B cell (primary cell): Measurements from ENCODE around the gene FMNL2. TPM values are rescaled to one million over a fixed set of nuclear protein-coding genes. Genes with fewer than 3 reads are reported as not detected.

Experiments used
- ATAC-seq: fragments of 200-7000 bp; cut with Tn5 transposase; one replicate; pipeline ENCODE4 v1.10.0; 2021; ENCODE audit warnings: low read depth, mild to moderate bottlenecking, moderate number of reproducible peaks, moderate library complexity
- CTCF ChIA-PET: fragments of 350-600 bp; sonication (Branson Sonifier 250); formaldehyde crosslinking; loops from one replicate; lab custom pipeline; 2021; ENCODE audit warnings: antibody characterized with exemption, inconsistent platforms; lab: Charles Lee
- POLR2A ChIA-PET: fragments of 350-600 bp; sonication (Branson Sonifier 250); formaldehyde crosslinking; loops from one replicate; lab custom pipeline; 2021; ENCODE audit warnings: antibody characterized with exemption; lab: Charles Lee
- DNase-seq: peaks from one replicate; pipeline ENCODE4 v3.0.0; 2013
- H2AFZ ChIP-seq: 2 replicates; pipeline ENCODE4 v1.6.1; 2012; ENCODE audit warnings: mild to moderate bottlenecking, low read depth, low read length; ENCODE audit not compliant: insufficient read depth, poor library complexity, severe bottlenecking
- H3K27ac ChIP-seq, 2 donors: 1 replicate in 1 of 2; 2 replicates in 1 of 2; pipeline ENCODE4 v1.5.1; 2012 to 2013; ENCODE audit warnings: low read length in 2 of 2, mild to moderate bottlenecking in 2 of 2, moderate library complexity in 1 of 2
- H3K27me3 ChIP-seq, 4 experiments: fragments of 200-600 bp in 1 of 4; sonication (generic) in 1 of 4; replicated peaks in 1 of 4; 1 replicate in 2 of 4; 2 replicates in 2 of 4; pipeline versions ENCODE4 v1.6.1 to v1.7.0; 2013 to 2016; ENCODE audit warnings: low read length in 3 of 4, mild to moderate bottlenecking in 2 of 4, mixed read lengths in 1 of 4, moderate library complexity in 1 of 4; ENCODE audit not compliant: insufficient read depth in 4 of 4, control insufficient read depth in 3 of 4; ENCODE audit errors: control extremely low read depth in 1 of 4
- H3K36me3 ChIP-seq, 2 experiments: replicated peaks in 1 of 2; 1 replicate in 1 of 2; 2 replicates in 1 of 2; pipeline versions ENCODE4 v1.6.1 to v1.7.1; 2013; ENCODE audit warnings: low read length in 1 of 2; ENCODE audit not compliant: insufficient read depth in 2 of 2, control insufficient read depth in 1 of 2; ENCODE audit errors: control extremely low read depth in 1 of 2, extremely low read depth in 1 of 2
- H3K4me1 ChIP-seq, 2 donors: fragments of 200-600 bp in 1 of 2; sonication (generic) in 1 of 2; 1 replicate in 1 of 2; 2 replicates in 1 of 2; pipeline versions ENCODE4 v1.5.1 to v1.6.1; 2013 to 2017; ENCODE audit warnings: low read length in 2 of 2; ENCODE audit not compliant: control insufficient read depth in 2 of 2, insufficient read depth in 2 of 2
- H3K4me2 ChIP-seq: replicated peaks from 2 replicates; pipeline ENCODE3; 2012; ENCODE audit warnings: mild to moderate bottlenecking, low read depth, low read length; ENCODE audit not compliant: poor library complexity, severe bottlenecking
- H3K4me3 ChIP-seq, 5 experiments: fragments of 200-600 bp in 1 of 5; sonication (generic) in 1 of 5; 1 replicate in 3 of 5; 2 replicates in 2 of 5; pipeline versions ENCODE4 v1.5.1 to v1.7.0; 2011 to 2016; ENCODE audit warnings: low read length in 4 of 5, mild to moderate bottlenecking in 4 of 5, low read depth in 2 of 5, control low read depth in 1 of 5, moderate library complexity in 1 of 5; ENCODE audit not compliant: insufficient read depth in 1 of 5; ENCODE audit errors: control extremely low read depth in 1 of 5, extremely low read depth in 1 of 5
- H3K79me2 ChIP-seq: fragments of 200-600 bp; sonication (generic); one replicate; pipeline ENCODE4 v1.6.0; 2016; ENCODE audit warnings: low read length; ENCODE audit not compliant: control insufficient read depth, insufficient read depth
- H3K9ac ChIP-seq: fragments of 200-600 bp; sonication (generic); 2 replicates; pipeline ENCODE4 v1.6.1; 2017; ENCODE audit warnings: mild to moderate bottlenecking, low read length, moderate library complexity
- H3K9me3 ChIP-seq, 3 donors: one replicate each; pipeline versions ENCODE4 v1.6.1 to v1.7.1; 2013; ENCODE audit warnings: low read length in 2 of 3; ENCODE audit not compliant: control insufficient read depth in 2 of 3, insufficient read depth in 1 of 3; ENCODE audit errors: control extremely low read depth in 1 of 3
- H4K20me1 ChIP-seq: 2 replicates; pipeline ENCODE4 v1.6.0; 2012; ENCODE audit warnings: mild to moderate bottlenecking, low read length; ENCODE audit not compliant: insufficient read depth, control insufficient read depth, poor library complexity, severe bottlenecking
- H3K27ac Mint-ChIP-seq: one replicate; pipeline ENCODE4 v1.8.0; 2021; ENCODE audit warnings: mixed read lengths
- H3K27me3 Mint-ChIP-seq: one replicate; pipeline ENCODE4 v1.8.0; 2021; ENCODE audit warnings: mixed read lengths
- H3K4me1 Mint-ChIP-seq: one replicate; pipeline ENCODE4 v1.8.0; 2021; ENCODE audit warnings: mixed read lengths
- H3K4me3 Mint-ChIP-seq: one replicate; pipeline ENCODE4 v1.8.0; 2021; ENCODE audit warnings: mixed read lengths
- H3K9me3 Mint-ChIP-seq: one replicate; pipeline ENCODE4 v1.8.0; 2022; ENCODE audit warnings: mixed read lengths; ENCODE audit not compliant: insufficient read depth
- EZH2 ChIP-seq: IDR thresholded peaks from 2 replicates; pipeline ENCODE4 v1.6.1; 2012; ENCODE audit warnings: borderline replicate concordance, low read depth, mild to moderate bottlenecking, moderate library complexity, low read length; ENCODE audit not compliant: insufficient read depth, poor library complexity, severe bottlenecking
- WGBS: methylation state at CpG from one replicate; pipeline ENCODE4 v1.1.5; 2013; ENCODE audit warnings: missing lambda C conversion rate; ENCODE audit not compliant: insufficient coverage; 5-methylcytosine and 5-hydroxymethylcytosine counted together
- intact Hi-C: fragments of 100-400 bp; cut with micrococcal nuclease; formaldehyde crosslinking; loops from one replicate; pipeline ENCODE4 v1.10.0; 2022
- polyA plus RNA-seq: library from polyadenylated mRNA; depleted of rRNA; stranded (reverse); fragments of >200 nt; gene quantifications from 2 replicates; pipeline ENCODE4 v1.2.3, GENCODE V29; 2012
- total RNA-seq, 2 donors: library from RNA; stranded (reverse); fragments of 120-200 nt in 1 of 2; gene quantifications; 1 replicate in 1 of 2; 2 replicates in 1 of 2; pipeline versions ENCODE4 v1.2.3 to v1.2.4, GENCODE V29; 2013 to 2022
- TF ChIP-seq, protein P1 (sequence below): fragments of 200-600 bp; IDR thresholded peaks from one replicate; pipeline ENCODE4 v1.8.0; 2022; ENCODE audit warnings: antibody characterized with exemption, mild to moderate bottlenecking

Gene FMNL2
- total and polyA plus RNA-seq, 2 donors (not counting 1 experiment from before 2014, with no cell fraction given): 0.73 to 8.8 TPM

DNA sequence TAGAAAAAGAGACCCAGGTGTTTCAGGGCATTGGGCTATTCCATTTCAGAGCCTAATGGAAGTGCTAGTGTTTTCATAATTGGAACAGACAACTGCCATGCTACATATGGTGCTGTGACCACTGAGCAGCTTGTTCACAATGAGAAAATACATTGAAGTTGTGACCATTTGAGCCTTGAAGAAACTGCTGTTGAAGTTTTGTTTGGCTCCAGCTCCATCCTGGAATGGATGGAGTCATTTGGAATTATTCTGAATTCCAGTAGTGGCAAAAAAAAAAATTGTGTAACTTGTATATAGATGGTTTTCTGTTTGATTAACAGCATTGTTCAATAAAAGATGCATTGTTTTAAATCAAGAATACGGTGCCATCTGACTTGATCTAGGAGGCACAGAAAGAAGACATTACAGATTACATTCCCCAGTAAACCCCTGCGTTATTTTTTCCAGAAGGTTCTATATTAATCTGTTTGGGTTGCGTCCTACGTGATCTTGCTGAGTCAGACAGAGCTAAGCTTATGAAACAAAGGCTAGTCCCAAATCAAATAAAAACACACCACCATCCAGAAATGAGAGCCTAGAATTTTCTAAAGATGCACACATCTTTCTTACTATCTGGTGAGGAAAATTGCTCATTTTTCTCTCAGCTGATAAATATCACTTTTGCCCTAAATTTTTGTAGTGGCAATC lies 19.2 kb downstream of the FMNL2 start:
- Mint-ChIP-seq H3K4me3 (no peak overlapping the region), H3K27me3 (no peaks in the 10 kb centered on the region), H3K9me3 (no peaks in the 10 kb centered on the region), H3K27ac (no peak overlapping the region), H3K4me1 (no peaks in the 10 kb centered on the region)
- intact Hi-C loops: no loop called here
- 63% methylated on average over 1 of the region's 4 CpGs for WGBS
- CTCF ChIA-PET: no interaction called here
- Histone ChIP-seq H3K27me3 (no peaks in the 10 kb centered on the region), H4K20me1 (no peaks in the 10 kb centered on the region), H2AFZ (no peak overlapping the region), H3K9me3 (no peaks in the 10 kb centered on the region), H3K79me2 (no peaks in the 10 kb centered on the region), H3K27ac (no peak overlapping the region), H3K4me3 (no peak overlapping the region), H3K36me3 (no peaks in the 10 kb centered on the region), H3K4me2 (no peak overlapping the region), H3K4me1 (no peaks in the 10 kb centered on the region), H3K9ac (no peak overlapping the region)
- POLR2A ChIA-PET: no interaction called here
- TF ChIP-seq, protein P1, sequence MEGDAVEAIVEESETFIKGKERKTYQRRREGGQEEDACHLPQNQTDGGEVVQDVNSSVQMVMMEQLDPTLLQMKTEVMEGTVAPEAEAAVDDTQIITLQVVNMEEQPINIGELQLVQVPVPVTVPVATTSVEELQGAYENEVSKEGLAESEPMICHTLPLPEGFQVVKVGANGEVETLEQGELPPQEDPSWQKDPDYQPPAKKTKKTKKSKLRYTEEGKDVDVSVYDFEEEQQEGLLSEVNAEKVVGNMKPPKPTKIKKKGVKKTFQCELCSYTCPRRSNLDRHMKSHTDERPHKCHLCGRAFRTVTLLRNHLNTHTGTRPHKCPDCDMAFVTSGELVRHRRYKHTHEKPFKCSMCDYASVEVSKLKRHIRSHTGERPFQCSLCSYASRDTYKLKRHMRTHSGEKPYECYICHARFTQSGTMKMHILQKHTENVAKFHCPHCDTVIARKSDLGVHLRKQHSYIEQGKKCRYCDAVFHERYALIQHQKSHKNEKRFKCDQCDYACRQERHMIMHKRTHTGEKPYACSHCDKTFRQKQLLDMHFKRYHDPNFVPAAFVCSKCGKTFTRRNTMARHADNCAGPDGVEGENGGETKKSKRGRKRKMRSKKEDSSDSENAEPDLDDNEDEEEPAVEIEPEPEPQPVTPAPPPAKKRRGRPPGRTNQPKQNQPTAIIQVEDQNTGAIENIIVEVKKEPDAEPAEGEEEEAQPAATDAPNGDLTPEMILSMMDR: no peak
- no peak for TF ChIP-seq EZH2
- DNase-seq: no peak
- no peak for ATAC-seq

DNA sequence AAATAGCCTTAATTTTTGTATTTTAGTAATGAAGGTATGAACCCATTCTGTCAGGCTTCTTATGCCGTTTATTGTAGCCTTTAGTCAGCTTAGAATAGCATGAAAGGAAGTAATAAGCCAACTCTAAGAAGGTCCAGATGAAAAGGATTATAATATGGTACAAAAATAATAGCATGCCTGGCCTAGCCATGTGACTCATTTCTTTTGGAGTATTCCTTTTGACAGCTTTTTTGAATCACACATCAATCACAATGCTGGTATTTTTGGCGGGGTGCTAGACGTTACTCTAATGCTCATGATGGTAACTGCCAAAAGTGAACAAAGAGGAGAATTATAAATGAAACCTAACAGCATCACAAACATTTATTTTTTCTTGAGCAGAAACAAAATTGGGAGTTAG lies 19.9 kb downstream of the FMNL2 start:
- no peak overlapping the region for H3K27ac Mint-ChIP-seq
- no peak overlapping the region for H3K27ac ChIP-seq
- ChIA-PET CTCF (no interaction called here), POLR2A (no interaction called here)
- no peaks in the 10 kb centered on the region for H3K27me3 ChIP-seq
- no peaks in the 10 kb centered on the region for H3K4me1 ChIP-seq
- no peak for ATAC-seq
- no peaks in the 10 kb centered on the region for H4K20me1 ChIP-seq
- no CpG with 5 or more reads among the region's 3 CpGs for WGBS
- H3K79me2 ChIP-seq: no peaks in the 10 kb centered on the region
- no peak overlapping the region for H3K4me3 Mint-ChIP-seq
- no peaks in the 10 kb centered on the region for H3K9me3 Mint-ChIP-seq
- no peaks in the 10 kb centered on the region for H3K27me3 Mint-ChIP-seq
- H2AFZ ChIP-seq: no peak overlapping the region
- DNase-seq: no peak
- H3K4me1 Mint-ChIP-seq: no peaks in the 10 kb centered on the region
- H3K9me3 ChIP-seq: no peaks in the 10 kb centered on the region
- TF ChIP-seq EZH2: no peak
- TF ChIP-seq, protein P1: no peak
- H3K4me3 ChIP-seq: no peak overlapping the region
- no peak overlapping the region for H3K4me2 ChIP-seq
- no peaks in the 10 kb centered on the region for H3K36me3 ChIP-seq
- H3K9ac ChIP-seq: no peak overlapping the region
- intact Hi-C loops: no loop called here
